K562 (cell line): ENCODE data around the gene CD164L2. TPM values are rescaled to one million over a fixed set of nuclear protein-coding genes. Genes with fewer than 3 reads are reported as not detected.

Experiments used
- BCOR ChIP-seq: fragments of 450-650 bp; IDR thresholded peaks from 2 replicates; pipeline ENCODE4 v1.6.1; 2016
- CXXC5 ChIP-seq: fragments of 250-450 bp; sonication (Bioruptor Pico); IDR thresholded peaks from 2 replicates; pipeline ENCODE4 v1.8.0; 2022; ENCODE audit warnings: inconsistent platforms, mild to moderate bottlenecking, moderate library complexity
- ELF2 ChIP-seq: fragments of 250-450 bp; sonication (Bioruptor Pico); IDR thresholded peaks from 2 replicates; pipeline ENCODE4 v1.5.0; 2021; ENCODE audit warnings: mild to moderate bottlenecking
- GABPA ChIP-seq: fragments of 200-800 bp; sonication (Bioruptor generic); conservative IDR thresholded peaks from 2 replicates; pipeline ENCODE4 v1.6.1; 2016; ENCODE audit warnings: low read depth, missing genetic modification characterization, missing compliant biosample characterization
- HEY1 ChIP-seq: fragments of 250-450 bp; sonication (Bioruptor Pico); IDR thresholded peaks from 2 replicates; pipeline ENCODE4 v1.5.0; 2020; ENCODE audit warnings: mild to moderate bottlenecking, moderate library complexity, borderline replicate concordance
- PCBP1 ChIP-seq: fragments of 200-400 bp; formaldehyde crosslinking; IDR thresholded peaks from 2 replicates; pipeline ENCODE4 v1.6.1; 2018; ENCODE audit warnings: mild to moderate bottlenecking, low read depth, low read length; ENCODE audit not compliant: poor library complexity, severe bottlenecking
- PHF8 ChIP-seq: fragments of 200-600 bp; sonication (generic); IDR thresholded peaks from 2 replicates; pipeline ENCODE4 v1.6.1; 2012; ENCODE audit warnings: mixed run types, mild to moderate bottlenecking, inconsistent platforms, low read length, moderate library complexity, borderline replicate concordance
- RBBP5 ChIP-seq: fragments of 200-600 bp; sonication (generic); IDR thresholded peaks from 2 replicates; pipeline ENCODE4 v1.6.1; 2012; ENCODE audit warnings: borderline replicate concordance, mild to moderate bottlenecking, low read length, control low read depth, inconsistent platforms; ENCODE audit not compliant: insufficient read depth, poor library complexity, severe bottlenecking
- SMARCC2 ChIP-seq: fragments of 450-650 bp; IDR thresholded peaks from 2 replicates; pipeline ENCODE4 v1.6.1; 2017; ENCODE audit warnings: antibody characterized with exemption, moderate library complexity, mild to moderate bottlenecking, low read depth
- TFAM ChIP-seq: fragments of 250-450 bp; sonication (Bioruptor Pico); conservative IDR thresholded peaks from 2 replicates; pipeline ENCODE4 v1.5.0; 2021; ENCODE audit warnings: mild to moderate bottlenecking, moderate library complexity
- ZBED1 ChIP-seq: IDR thresholded peaks from 2 replicates; pipeline ENCODE4 v1.6.1; 2014
- ZEB2 ChIP-seq: fragments of 450-650 bp; IDR thresholded peaks from 2 replicates; pipeline ENCODE4 v1.6.1; 2016
- ZNF143 ChIP-seq: sonication (generic); formaldehyde crosslinking; IDR thresholded peaks from 2 replicates; pipeline ENCODE4 v1.9.0; 2022; ENCODE audit warnings: mild to moderate bottlenecking, missing genetic modification reagents
- ZNF584 ChIP-seq: fragments of 200-800 bp; sonication (Bioruptor generic); IDR thresholded peaks from 2 replicates; pipeline ENCODE4 v1.6.1; 2016; ENCODE audit warnings: low read depth, mild to moderate bottlenecking, missing genetic modification characterization, missing compliant biosample characterization
- polyA plus RNA-seq, 8 experiments: library from polyadenylated mRNA; depleted of rRNA in 4 of 8; stranded (reverse) in 5 of 8; unstranded in 3 of 8; fragments of >200 nt; fragmentation: Nextera tagmentation in 2 of 8; fragmentation: Illumina TruSeq in 1 of 8; extraction: Ambion mirVana in 2 of 8; extraction: Trizol in 1 of 8; gene quantifications; 2 replicates each; pipeline versions ENCODE4 v1.2.1 to v1.2.3, GENCODE V29; 2011 to 2014; ENCODE audit warnings: inconsistent platforms in 1 of 8, missing spikeins in 1 of 8
- total RNA-seq, 7 experiments: library from RNA; depleted of rRNA in 6 of 7; stranded (reverse); fragments of >200 nt in 6 of 7; fragmentation: Illumina TruSeq in 2 of 7; extraction: Trizol in 2 of 7; gene quantifications; 2 replicates each; pipeline versions ENCODE4 v1.2.1 to v1.2.3, GENCODE V29; 2011 to 2021; ENCODE audit warnings: low replicate concordance in 1 of 7
- TF ChIP-seq, protein P1 (sequence below): sonication (generic); formaldehyde crosslinking; IDR thresholded peaks from 2 replicates; pipeline ENCODE4 v1.4.0; 2020; ENCODE audit warnings: mild to moderate bottlenecking, missing genetic modification reagents
- TF ChIP-seq, protein P2 (sequence below): fragments of 250-450 bp; sonication (Bioruptor Pico); IDR thresholded peaks from 2 replicates; pipeline ENCODE4 v1.5.0; 2020; ENCODE audit warnings: mild to moderate bottlenecking
- TF ChIP-seq, protein P3 (sequence below): sonication (generic); formaldehyde crosslinking; IDR thresholded peaks from 2 replicates; pipeline ENCODE4 v1.8.0; 2023; ENCODE audit warnings: missing genetic modification reagents, mild to moderate bottlenecking, borderline replicate concordance
- TF ChIP-seq, protein P4 (sequence below): fragments of 450-650 bp; IDR thresholded peaks from 2 replicates; pipeline ENCODE4 v1.6.1; 2016; ENCODE audit warnings: missing biosample characterization, missing genetic modification characterization

The CD164L2 gene
- total and polyA plus RNA-seq, 9 of the 15 experiments (the other 6 are each of a cell fraction or from before 2014, with no cell fraction given), result 0.08 to 0.92 (median 0.38) TPM; not detected in 1

DNA sequence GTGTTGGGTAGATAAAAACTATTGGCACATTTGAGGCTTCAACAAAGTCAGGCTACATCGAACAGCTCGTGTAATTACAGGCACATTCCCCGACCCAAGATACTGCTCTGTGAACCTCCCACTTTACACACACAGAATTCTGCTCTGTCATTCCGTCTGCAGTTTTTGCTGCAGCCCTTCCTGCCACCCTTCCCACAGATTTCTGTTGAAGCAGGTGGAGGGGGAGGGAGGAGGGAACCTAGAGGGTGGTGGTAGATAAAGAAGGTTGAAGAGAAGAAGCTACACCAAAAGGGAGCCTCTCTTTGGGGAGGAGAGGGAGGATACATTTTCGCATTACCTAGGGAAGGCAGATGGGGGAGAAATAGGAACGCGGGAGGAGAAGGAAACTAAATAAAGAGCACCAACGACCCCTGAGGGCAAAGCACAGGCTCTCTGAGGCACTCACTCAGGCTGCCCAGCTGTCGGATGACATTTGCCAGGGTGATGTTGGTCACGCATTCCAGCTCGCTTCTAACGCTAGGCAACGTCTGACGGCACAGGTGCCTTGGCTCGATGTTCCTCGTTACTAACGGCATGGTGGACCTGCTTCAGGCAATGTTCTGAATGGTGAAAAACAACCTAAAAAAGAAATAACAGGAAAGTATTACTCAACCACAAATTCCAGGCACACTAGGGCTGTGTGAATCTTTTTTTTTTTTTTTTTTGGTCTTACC lies 45.3 kb upstream of the CD164L2 start (continued):
- no peak for TF ChIP-seq ZBED1
- TF ChIP-seq, protein P1, sequence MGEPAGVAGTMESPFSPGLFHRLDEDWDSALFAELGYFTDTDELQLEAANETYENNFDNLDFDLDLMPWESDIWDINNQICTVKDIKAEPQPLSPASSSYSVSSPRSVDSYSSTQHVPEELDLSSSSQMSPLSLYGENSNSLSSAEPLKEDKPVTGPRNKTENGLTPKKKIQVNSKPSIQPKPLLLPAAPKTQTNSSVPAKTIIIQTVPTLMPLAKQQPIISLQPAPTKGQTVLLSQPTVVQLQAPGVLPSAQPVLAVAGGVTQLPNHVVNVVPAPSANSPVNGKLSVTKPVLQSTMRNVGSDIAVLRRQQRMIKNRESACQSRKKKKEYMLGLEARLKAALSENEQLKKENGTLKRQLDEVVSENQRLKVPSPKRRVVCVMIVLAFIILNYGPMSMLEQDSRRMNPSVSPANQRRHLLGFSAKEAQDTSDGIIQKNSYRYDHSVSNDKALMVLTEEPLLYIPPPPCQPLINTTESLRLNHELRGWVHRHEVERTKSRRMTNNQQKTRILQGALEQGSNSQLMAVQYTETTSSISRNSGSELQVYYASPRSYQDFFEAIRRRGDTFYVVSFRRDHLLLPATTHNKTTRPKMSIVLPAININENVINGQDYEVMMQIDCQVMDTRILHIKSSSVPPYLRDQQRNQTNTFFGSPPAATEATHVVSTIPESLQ, result no peak
- peak; percentile 67 for TF ChIP-seq BCOR
- no peak for TF ChIP-seq ZNF584 (CRISPR knock-in tag)
- TF ChIP-seq TFAM (CRISPR knock-in tag), result no peak
- no peak for TF ChIP-seq HEY1 (CRISPR knock-in tag)
- no peak for TF ChIP-seq ELF2 (CRISPR knock-in tag)
- TF ChIP-seq, protein P2, sequence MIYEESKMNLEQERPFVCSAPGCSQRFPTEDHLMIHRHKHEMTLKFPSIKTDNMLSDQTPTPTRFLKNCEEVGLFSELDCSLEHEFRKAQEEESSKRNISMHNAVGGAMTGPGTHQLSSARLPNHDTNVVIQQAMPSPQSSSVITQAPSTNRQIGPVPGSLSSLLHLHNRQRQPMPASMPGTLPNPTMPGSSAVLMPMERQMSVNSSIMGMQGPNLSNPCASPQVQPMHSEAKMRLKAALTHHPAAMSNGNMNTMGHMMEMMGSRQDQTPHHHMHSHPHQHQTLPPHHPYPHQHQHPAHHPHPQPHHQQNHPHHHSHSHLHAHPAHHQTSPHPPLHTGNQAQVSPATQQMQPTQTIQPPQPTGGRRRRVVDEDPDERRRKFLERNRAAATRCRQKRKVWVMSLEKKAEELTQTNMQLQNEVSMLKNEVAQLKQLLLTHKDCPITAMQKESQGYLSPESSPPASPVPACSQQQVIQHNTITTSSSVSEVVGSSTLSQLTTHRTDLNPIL (CRISPR knock-in tag), result no peak
- no peak for TF ChIP-seq ZNF143 (CRISPR knock-in tag)
- TF ChIP-seq PCBP1, result no peak
- TF ChIP-seq PHF8, result no peak
- no peak for TF ChIP-seq GABPA (tag)
- TF ChIP-seq ZEB2, result peak; percentile 95
- TF ChIP-seq RBBP5, result no peak
- TF ChIP-seq, protein P3, sequence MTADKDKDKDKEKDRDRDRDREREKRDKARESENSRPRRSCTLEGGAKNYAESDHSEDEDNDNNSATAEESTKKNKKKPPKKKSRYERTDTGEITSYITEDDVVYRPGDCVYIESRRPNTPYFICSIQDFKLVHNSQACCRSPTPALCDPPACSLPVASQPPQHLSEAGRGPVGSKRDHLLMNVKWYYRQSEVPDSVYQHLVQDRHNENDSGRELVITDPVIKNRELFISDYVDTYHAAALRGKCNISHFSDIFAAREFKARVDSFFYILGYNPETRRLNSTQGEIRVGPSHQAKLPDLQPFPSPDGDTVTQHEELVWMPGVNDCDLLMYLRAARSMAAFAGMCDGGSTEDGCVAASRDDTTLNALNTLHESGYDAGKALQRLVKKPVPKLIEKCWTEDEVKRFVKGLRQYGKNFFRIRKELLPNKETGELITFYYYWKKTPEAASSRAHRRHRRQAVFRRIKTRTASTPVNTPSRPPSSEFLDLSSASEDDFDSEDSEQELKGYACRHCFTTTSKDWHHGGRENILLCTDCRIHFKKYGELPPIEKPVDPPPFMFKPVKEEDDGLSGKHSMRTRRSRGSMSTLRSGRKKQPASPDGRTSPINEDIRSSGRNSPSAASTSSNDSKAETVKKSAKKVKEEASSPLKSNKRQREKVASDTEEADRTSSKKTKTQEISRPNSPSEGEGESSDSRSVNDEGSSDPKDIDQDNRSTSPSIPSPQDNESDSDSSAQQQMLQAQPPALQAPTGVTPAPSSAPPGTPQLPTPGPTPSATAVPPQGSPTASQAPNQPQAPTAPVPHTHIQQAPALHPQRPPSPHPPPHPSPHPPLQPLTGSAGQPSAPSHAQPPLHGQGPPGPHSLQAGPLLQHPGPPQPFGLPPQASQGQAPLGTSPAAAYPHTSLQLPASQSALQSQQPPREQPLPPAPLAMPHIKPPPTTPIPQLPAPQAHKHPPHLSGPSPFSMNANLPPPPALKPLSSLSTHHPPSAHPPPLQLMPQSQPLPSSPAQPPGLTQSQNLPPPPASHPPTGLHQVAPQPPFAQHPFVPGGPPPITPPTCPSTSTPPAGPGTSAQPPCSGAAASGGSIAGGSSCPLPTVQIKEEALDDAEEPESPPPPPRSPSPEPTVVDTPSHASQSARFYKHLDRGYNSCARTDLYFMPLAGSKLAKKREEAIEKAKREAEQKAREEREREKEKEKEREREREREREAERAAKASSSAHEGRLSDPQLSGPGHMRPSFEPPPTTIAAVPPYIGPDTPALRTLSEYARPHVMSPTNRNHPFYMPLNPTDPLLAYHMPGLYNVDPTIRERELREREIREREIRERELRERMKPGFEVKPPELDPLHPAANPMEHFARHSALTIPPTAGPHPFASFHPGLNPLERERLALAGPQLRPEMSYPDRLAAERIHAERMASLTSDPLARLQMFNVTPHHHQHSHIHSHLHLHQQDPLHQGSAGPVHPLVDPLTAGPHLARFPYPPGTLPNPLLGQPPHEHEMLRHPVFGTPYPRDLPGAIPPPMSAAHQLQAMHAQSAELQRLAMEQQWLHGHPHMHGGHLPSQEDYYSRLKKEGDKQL, result no peak
- peak; percentile 42; the same call in 1 of the 2 replicates for TF ChIP-seq CXXC5 (CRISPR knock-in tag)
- TF ChIP-seq, protein P4, sequence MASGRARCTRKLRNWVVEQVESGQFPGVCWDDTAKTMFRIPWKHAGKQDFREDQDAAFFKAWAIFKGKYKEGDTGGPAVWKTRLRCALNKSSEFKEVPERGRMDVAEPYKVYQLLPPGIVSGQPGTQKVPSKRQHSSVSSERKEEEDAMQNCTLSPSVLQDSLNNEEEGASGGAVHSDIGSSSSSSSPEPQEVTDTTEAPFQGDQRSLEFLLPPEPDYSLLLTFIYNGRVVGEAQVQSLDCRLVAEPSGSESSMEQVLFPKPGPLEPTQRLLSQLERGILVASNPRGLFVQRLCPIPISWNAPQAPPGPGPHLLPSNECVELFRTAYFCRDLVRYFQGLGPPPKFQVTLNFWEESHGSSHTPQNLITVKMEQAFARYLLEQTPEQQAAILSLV, result no peak
- TF ChIP-seq SMARCC2, result peak; percentile 70
